GM21786 (cell line): ENCODE results near the gene HJV.

ENCODE experiments used
- ATAC-seq: cut with Tn5 transposase; IDR thresholded peaks from one replicate; pipeline ENCODE4 v1.9.1; 2021; ENCODE audit not compliant: unreplicated experiment

Gene HJV

GRCh38 chr1:146022403-146023127, 1.0 kb upstream of the HJV start:
- no peak for ATAC-seq

GRCh38 chr1:146021050-146021445, 487 bp downstream of the HJV start:
- no peak for ATAC-seq

- ATAC-seq = no peak
These were observed 1.2 kb downstream of the HJV start for GRCh38 chr1:146020058-146021049.

- ATAC-seq = no peak
These were observed 2.1 kb downstream of the HJV start for GRCh38 chr1:146019231-146020057.

GRCh38 chr1:146016891-146017290, 4.6 kb downstream of the HJV start:
- no peak for ATAC-seq

- no peak for ATAC-seq
These were observed 8.0 kb downstream of the HJV start for GRCh38 chr1:146013559-146013922.

- ATAC-seq = no peak
These were observed 8.6 kb downstream of the HJV start for GRCh38 chr1:146012703-146013558.

GRCh38 chr1:146010126-146010738, 11.3 kb downstream of the HJV start:
- ATAC-seq = no peak

GRCh38 chr1:146007489-146008133, 13.9 kb downstream of the HJV start:
- no peak for ATAC-seq

- ATAC-seq = no peak
These were observed 19.8 kb downstream of the HJV start for GRCh38 chr1:146001709-146002108.

GRCh38 chr1:145999321-146000024, 22.1 kb downstream of the HJV start:
- no peak for ATAC-seq

- no peak for ATAC-seq
These were observed 23.9 kb downstream of the HJV start for GRCh38 chr1:145997718-145998023.

- ATAC-seq = peak; percentile 30
These were observed 24.4 kb downstream of the HJV start for GRCh38 chr1:145997016-145997717.

GRCh38 chr1:145996433-145997015, 25.0 kb downstream of the HJV start, which contains the start of gene TXNIP:
TXNIP (minus strand) TSS chr1:145996579; CDS start chr1:145996266, 313 bp downstream.
- peak; percentile 83 for ATAC-seq

GRCh38 chr1:145995964-145996432, 25.5 kb downstream of the HJV start:
- ATAC-seq = no peak

- ATAC-seq = no peak
These were observed 26.2 kb downstream of the HJV start for GRCh38 chr1:145995148-145995881.
